OCI-LY3 (cell line): Measurements from ENCODE around the gene PRL.

Experiments used
- CTCF ChIP-seq: fragments of 200-600, 300-600 bp; sonication (generic); IDR thresholded peaks from 2 replicates; pipeline ENCODE4 v1.5.1; 2014; ENCODE audit warnings: antibody characterized with exemption, low read length, low read depth
- EZH2phosphoT487 ChIP-seq: fragments of 200-600 bp; shearing (Covaris generic); IDR thresholded peaks from 2 replicates; pipeline ENCODE4 v1.6.1; 2018; ENCODE audit warnings: antibody characterized with exemption, mixed run types, low read depth

DNA sequence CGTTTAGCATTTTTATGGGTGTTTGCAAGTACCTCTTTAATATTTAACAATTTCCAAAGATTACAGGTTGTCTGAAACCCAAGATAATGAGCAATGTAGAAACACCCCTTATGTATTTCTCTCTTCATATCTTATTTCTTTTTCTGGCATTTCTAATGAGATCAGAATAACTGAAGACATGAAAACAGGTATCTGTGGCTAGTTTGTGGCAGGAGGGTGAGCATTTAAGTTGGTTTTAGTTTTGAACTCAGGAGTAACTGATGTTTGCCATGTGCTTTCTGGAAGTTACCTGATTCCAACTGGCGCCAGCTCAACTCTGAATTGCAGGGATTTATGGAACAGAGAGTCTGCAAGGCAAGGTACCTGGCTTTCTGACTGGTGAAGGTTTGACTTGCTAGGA lies 35.4 kb upstream of the PRL start:
- TF ChIP-seq CTCF (no peak), EZH2phosphoT487 (no peak)
